Keratinocyte (primary cell): ENCODE data around the gene UBE2I. TPM values are rescaled to one million over a fixed set of nuclear protein-coding genes. Genes with fewer than 3 reads are reported as not detected.

Experiments
- DNase-seq: peaks from one replicate; pipeline ENCODE4 v3.0.0-alpha.2; 2011; ENCODE audit warnings: low read depth, missing footprints, low spot score
- FAIRE-seq: peaks from 2 replicates; lab custom pipeline; 2011; peaks lifted over from hg19 to GRCh38; lab: Jason Lieb, UNC
- H2AFZ ChIP-seq: 2 replicates; pipeline ENCODE4 v1.6.0; 2012; ENCODE audit warnings: low read length, control low read depth, inconsistent platforms; ENCODE audit not compliant: control insufficient read depth
- H3K27ac ChIP-seq: 2 replicates; pipeline ENCODE4 v1.5.1; 2011; ENCODE audit warnings: low read length; ENCODE audit not compliant: control insufficient read depth, insufficient read depth
- H3K27me3 ChIP-seq: 3 replicates; pipeline ENCODE4 v1.6.0; 2011; ENCODE audit warnings: low read length; ENCODE audit not compliant: control insufficient read depth, insufficient read depth; ENCODE audit errors: extremely low read depth
- H3K36me3 ChIP-seq, 2 experiments: 2 replicates in 1 of 2; 3 replicates in 1 of 2; pipeline ENCODE4 v1.5.1; 2011; ENCODE audit warnings: low read length in 2 of 2, mild to moderate bottlenecking in 1 of 2; ENCODE audit not compliant: control insufficient read depth in 2 of 2, insufficient read depth in 2 of 2; ENCODE audit errors: extremely low read depth in 1 of 2
- H3K4me1 ChIP-seq: 3 replicates; pipeline ENCODE4 v1.5.1; 2011; ENCODE audit warnings: low read length; ENCODE audit not compliant: control insufficient read depth, insufficient read depth; ENCODE audit errors: extremely low read depth
- H3K4me2 ChIP-seq: 3 replicates; pipeline ENCODE4 v1.6.0; 2011; ENCODE audit warnings: low read depth, low read length; ENCODE audit not compliant: control insufficient read depth, insufficient read depth; ENCODE audit errors: extremely low read depth
- H3K4me3 ChIP-seq, 3 experiments: fragments of 200-600 bp in 1 of 3; sonication (generic) in 1 of 3; 2 replicates in 2 of 3; 3 replicates in 1 of 3; pipeline ENCODE4 v1.5.1; 2011 to 2016; ENCODE audit warnings: low read length in 3 of 3, mild to moderate bottlenecking in 3 of 3, control low read depth in 2 of 3, inconsistent platforms in 1 of 3, low read depth in 1 of 3, mixed read lengths in 1 of 3, mixed run types in 1 of 3, moderate library complexity in 1 of 3; ENCODE audit not compliant: control insufficient read depth in 2 of 3, insufficient read depth in 2 of 3; ENCODE audit errors: extremely low read depth in 1 of 3
- H3K79me2 ChIP-seq: 2 replicates; pipeline ENCODE4 v1.6.0; 2012; ENCODE audit warnings: low read length; ENCODE audit not compliant: control insufficient read depth, insufficient read depth
- H3K9ac ChIP-seq: 3 replicates; pipeline ENCODE4 v1.6.0; 2011; ENCODE audit warnings: low read length; ENCODE audit not compliant: control insufficient read depth, insufficient read depth; ENCODE audit errors: extremely low read depth
- H3K9me1 ChIP-seq: 3 replicates; pipeline ENCODE4 v1.6.0; 2011; ENCODE audit warnings: low read length; ENCODE audit not compliant: control insufficient read depth, insufficient read depth; ENCODE audit errors: extremely low read depth
- H3K9me3 ChIP-seq: 2 replicates; pipeline ENCODE4 v1.5.1; 2012; ENCODE audit warnings: low read depth, low read length; ENCODE audit not compliant: control insufficient read depth
- H4K20me1 ChIP-seq: 3 replicates; pipeline ENCODE4 v1.6.0; 2011; ENCODE audit warnings: low read length; ENCODE audit not compliant: control insufficient read depth, insufficient read depth; ENCODE audit errors: extremely low read depth
- EZH2 ChIP-seq: IDR thresholded peaks from one replicate; pipeline ENCODE4 v1.6.1; 2012; ENCODE audit warnings: inconsistent platforms, mild to moderate bottlenecking, low read length, moderate library complexity
- dilution Hi-C: fragments of 300-500 bp; cut with MboI; formaldehyde crosslinking; loops from one replicate; pipeline ENCODE4 v1.7.0; 2020; ENCODE audit warnings: low sequenced_read_pairs; ENCODE audit not compliant: extremely low pct_ligation_motif_present
- polyA plus RNA-seq, 5 experiments: library from polyadenylated mRNA; depleted of rRNA in 3 of 5; stranded (reverse) in 3 of 5; stranded (forward) in 1 of 5; unstranded in 1 of 5; fragments of >200 nt; gene quantifications; 1 replicate in 1 of 5; 2 replicates in 3 of 5; 3 replicates in 1 of 5; pipeline versions ENCODE4 v1.2.1 to v1.2.3, GENCODE V29; 2011 to 2012; ENCODE audit warnings: missing spikeins in 2 of 5, low read depth in 1 of 5, low replicate concordance in 1 of 5
- TF ChIP-seq, protein P1 (sequence below), 3 experiments: IDR thresholded peaks in 1 of 3; conservative IDR thresholded peaks in 1 of 3; optimal IDR thresholded peaks in 1 of 3; 2 replicates in 2 of 3; 3 replicates in 1 of 3; pipeline versions ENCODE3 to v1.5.1; 2011; ENCODE audit warnings: low read length in 3 of 3, mild to moderate bottlenecking in 3 of 3, moderate library complexity in 2 of 3, control low read depth in 1 of 3, inconsistent platforms in 1 of 3; ENCODE audit not compliant: insufficient read depth in 2 of 3; ENCODE audit errors: extremely low read depth in 1 of 3

The UBE2I gene
- polyA plus RNA-seq, 1 donor (not counting 4 experiments of a cell fraction or from before 2014, with no cell fraction given), result 157 TPM

- no peak for FAIRE-seq
- Histone ChIP-seq H3K4me2 (no peak overlapping the region), H3K79me2 (peaks cover 7% of the 10 kb centered on the region), H3K27me3 (no peaks in the 10 kb centered on the region), H3K4me3 (no peak overlapping the region), H3K36me3 (peaks cover 12 to 23% of the 10 kb centered on the region in 2 experiments), H2AFZ (no peak overlapping the region), H3K27ac (no peak overlapping the region), H3K9me3 (no peaks in the 10 kb centered on the region), H3K4me1 (no peaks in the 10 kb centered on the region), H3K9ac (no peak overlapping the region), H3K9me1 (no peaks in the 10 kb centered on the region), H4K20me1 (no peaks in the 10 kb centered on the region)
- no peak for TF ChIP-seq EZH2
- TF ChIP-seq, protein P1, sequence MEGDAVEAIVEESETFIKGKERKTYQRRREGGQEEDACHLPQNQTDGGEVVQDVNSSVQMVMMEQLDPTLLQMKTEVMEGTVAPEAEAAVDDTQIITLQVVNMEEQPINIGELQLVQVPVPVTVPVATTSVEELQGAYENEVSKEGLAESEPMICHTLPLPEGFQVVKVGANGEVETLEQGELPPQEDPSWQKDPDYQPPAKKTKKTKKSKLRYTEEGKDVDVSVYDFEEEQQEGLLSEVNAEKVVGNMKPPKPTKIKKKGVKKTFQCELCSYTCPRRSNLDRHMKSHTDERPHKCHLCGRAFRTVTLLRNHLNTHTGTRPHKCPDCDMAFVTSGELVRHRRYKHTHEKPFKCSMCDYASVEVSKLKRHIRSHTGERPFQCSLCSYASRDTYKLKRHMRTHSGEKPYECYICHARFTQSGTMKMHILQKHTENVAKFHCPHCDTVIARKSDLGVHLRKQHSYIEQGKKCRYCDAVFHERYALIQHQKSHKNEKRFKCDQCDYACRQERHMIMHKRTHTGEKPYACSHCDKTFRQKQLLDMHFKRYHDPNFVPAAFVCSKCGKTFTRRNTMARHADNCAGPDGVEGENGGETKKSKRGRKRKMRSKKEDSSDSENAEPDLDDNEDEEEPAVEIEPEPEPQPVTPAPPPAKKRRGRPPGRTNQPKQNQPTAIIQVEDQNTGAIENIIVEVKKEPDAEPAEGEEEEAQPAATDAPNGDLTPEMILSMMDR (optimal IDR thresholded peaks at IDR 0.05 in 1 of 3, IDR thresholded peaks at IDR 0.05 in 1 of 3, conservative IDR thresholded peaks at IDR 0.05 in 1 of 3; ENCODE audit: extremely low read depth in 1 of 3, insufficient read depth in 2 of 3, low read length in 3 of 3), result no peak
- dilution Hi-C loops, result no loop called here
- DNase-seq, result no peak
These were observed 55.1 kb downstream of the UBE2I start for GRCh38 chr16:1364510-1364909.

DNA sequence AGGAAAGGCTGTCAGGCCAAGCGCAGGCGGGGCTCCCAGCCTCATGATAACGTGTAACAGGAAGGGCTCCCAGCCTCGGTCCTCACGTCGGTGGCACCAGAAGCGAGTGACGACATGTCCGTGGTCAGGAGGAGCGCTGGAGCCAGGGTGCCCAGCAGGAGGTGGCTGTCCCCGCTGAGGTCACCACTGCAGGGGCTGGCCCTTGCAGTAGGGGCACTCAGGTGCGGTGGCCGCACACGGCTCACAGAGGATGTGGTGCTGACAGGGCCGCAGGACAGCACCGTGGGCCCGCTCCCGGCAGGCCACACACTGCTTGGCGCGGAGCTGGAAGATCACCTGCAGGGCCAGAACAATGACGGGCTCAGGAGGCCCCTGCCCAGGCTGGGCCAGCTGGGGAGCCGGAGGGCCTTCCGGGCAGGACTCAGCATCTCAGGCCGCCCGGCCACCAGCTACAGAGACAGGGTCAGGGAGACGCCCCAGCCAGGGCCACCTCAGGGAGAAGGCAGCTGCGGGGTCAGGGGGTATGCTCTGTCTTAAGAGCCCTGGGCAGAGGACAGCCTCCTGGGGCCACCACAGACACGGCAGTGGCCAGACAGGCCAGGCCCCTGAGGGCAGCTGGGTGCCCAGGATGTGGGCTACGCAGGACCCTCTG, 56.8 kb downstream of the UBE2I start:
- Histone ChIP-seq H3K36me3 (peaks cover 12 to 25% of the 10 kb centered on the region in 2 experiments), H3K79me2 (peaks cover 4% of the 10 kb centered on the region), H3K4me1 (no peaks in the 10 kb centered on the region), H3K9me1 (no peaks in the 10 kb centered on the region), H3K27ac (no peak overlapping the region), H3K9ac (no peak overlapping the region), H3K4me2 (no peak overlapping the region), H3K4me3 (no peak overlapping the region), H4K20me1 (no peaks in the 10 kb centered on the region), H2AFZ (no peak overlapping the region), H3K9me3 (no peaks in the 10 kb centered on the region), H3K27me3 (no peaks in the 10 kb centered on the region)
- DNase-seq (no peak), FAIRE-seq (no peak)
- TF ChIP-seq EZH2, result no peak
- TF ChIP-seq, protein P1 (optimal IDR thresholded peaks at IDR 0.05 in 1 of 3, IDR thresholded peaks at IDR 0.05 in 1 of 3, conservative IDR thresholded peaks at IDR 0.05 in 1 of 3; ENCODE audit: extremely low read depth in 1 of 3, insufficient read depth in 2 of 3, low read length in 3 of 3), result no peak
- dilution Hi-C loops, result no loop called here
